Measurements from ENCODE around the gene PIK3R2. TPM values are rescaled to one million over a fixed set of nuclear protein-coding genes. Genes with fewer than 3 reads are reported as not detected.
A peak's percentile ranks its signal among the peaks of the same experiment; 100 is the strongest.

The PIK3R2 gene
- total RNA-seq, 4 donors from 2014 or later, result 14.4 to 33.0 (median 19.8) TPM

DNA sequence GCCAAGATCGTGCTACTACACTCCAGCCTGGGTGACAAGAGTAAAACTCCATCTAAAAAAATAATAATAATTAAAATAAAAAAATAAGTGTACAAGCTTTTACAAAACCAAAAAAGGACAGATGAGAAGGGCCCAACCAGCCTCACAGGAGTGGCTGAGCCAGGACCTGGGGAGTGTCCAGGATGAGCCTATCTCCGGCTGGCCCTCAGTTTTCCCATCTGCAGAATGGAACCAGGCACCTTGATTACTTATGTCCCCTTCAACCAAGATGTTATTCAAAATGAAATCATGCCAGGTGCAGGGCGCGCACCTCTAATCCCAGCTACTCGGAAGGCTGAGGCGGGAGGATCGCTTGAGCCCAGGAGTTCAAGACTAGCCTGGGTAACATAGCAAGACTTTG lies 11.1 kb downstream of the PIK3R2 start:
- TF ChIP-seq, protein P1, sequence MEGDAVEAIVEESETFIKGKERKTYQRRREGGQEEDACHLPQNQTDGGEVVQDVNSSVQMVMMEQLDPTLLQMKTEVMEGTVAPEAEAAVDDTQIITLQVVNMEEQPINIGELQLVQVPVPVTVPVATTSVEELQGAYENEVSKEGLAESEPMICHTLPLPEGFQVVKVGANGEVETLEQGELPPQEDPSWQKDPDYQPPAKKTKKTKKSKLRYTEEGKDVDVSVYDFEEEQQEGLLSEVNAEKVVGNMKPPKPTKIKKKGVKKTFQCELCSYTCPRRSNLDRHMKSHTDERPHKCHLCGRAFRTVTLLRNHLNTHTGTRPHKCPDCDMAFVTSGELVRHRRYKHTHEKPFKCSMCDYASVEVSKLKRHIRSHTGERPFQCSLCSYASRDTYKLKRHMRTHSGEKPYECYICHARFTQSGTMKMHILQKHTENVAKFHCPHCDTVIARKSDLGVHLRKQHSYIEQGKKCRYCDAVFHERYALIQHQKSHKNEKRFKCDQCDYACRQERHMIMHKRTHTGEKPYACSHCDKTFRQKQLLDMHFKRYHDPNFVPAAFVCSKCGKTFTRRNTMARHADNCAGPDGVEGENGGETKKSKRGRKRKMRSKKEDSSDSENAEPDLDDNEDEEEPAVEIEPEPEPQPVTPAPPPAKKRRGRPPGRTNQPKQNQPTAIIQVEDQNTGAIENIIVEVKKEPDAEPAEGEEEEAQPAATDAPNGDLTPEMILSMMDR (IDR thresholded peaks at IDR 0.05), result no peak
- TF ChIP-seq POLR2A (IDR thresholded peaks at IDR 0.05), result no peak
- no peak overlapping the region for H3K27ac ChIP-seq
- DNase-seq, result no peak
- H3K4me3 ChIP-seq (replicated peaks in 1 of 3), result no peak overlapping the region
- H3K27me3 ChIP-seq, result no peaks in the 10 kb centered on the region
- peaks cover 6 to 14% of the 10 kb centered on the region in 2 donors for H3K4me1 ChIP-seq
- intact Hi-C loops (cut with DNase I), result loop anchor here (5.0 kb wide), 2 partner anchors 38 to 47 kb away; partner anchors contain the start of gene RAB3A
- H3K36me3 ChIP-seq, result peaks cover 30 to 51% of the 10 kb centered on the region in 2 donors
- H3K9me3 ChIP-seq, result no peaks in the 10 kb centered on the region
- WGBS, 2 donors, result 97 to 99% methylated on average over 7 of the region's 7 CpGs

DNA sequence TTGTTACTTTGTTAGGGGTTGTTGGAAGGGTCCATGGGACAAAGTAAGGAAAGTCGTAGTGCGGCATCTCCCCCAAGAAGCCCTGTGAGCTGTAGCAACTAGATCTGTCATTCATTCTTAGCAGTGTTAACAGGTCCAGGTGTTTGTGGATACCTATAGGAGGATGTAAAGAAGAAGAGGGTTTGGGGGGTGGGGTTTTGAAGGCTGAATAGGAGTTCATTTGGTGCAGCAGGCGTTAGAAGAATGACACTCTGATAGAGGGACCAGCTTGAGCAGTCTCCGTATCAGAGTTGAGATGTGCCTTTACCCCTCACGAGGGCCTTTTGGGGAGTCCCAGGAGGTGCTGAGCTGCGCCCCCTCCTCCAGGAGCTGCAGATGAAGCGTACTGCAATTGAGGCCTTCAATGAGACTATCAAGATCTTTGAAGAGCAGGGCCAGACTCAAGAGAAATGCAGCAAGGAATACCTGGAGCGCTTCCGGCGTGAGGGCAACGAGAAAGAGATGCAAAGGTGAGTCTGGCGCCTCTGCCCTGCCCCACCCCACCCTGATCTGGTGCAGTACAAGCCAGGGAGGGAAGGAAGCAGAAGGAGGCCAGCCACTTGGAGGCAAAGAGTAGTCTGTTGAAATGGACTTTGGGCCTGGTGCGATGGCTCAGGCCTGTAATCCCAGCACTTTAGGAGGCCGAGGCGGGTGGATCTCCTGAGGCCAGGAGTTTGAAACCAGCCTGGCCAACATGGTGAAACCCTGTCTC lies 13.0 kb downstream of the PIK3R2 start:
- no peak overlapping the region for H3K27ac ChIP-seq
- H3K4me3 ChIP-seq (replicated peaks in 1 of 3), result no peak overlapping the region
- no peak for TF ChIP-seq POLR2A (IDR thresholded peaks at IDR 0.05)
- TF ChIP-seq, protein P1 (IDR thresholded peaks at IDR 0.05), result no peak
- 93 to 96% methylated on average over 15 of the region's 15 CpGs for WGBS, 2 donors
- no peak for DNase-seq
- peaks cover 30 to 52% of the 10 kb centered on the region in 2 donors for H3K36me3 ChIP-seq
- intact Hi-C loops (cut with DNase I), result no loop called here
- peaks cover under 1 to 7% of the 10 kb centered on the region in 2 donors for H3K4me1 ChIP-seq
- no peaks in the 10 kb centered on the region for H3K27me3 ChIP-seq
- H3K9me3 ChIP-seq, result no peaks in the 10 kb centered on the region

DNA sequence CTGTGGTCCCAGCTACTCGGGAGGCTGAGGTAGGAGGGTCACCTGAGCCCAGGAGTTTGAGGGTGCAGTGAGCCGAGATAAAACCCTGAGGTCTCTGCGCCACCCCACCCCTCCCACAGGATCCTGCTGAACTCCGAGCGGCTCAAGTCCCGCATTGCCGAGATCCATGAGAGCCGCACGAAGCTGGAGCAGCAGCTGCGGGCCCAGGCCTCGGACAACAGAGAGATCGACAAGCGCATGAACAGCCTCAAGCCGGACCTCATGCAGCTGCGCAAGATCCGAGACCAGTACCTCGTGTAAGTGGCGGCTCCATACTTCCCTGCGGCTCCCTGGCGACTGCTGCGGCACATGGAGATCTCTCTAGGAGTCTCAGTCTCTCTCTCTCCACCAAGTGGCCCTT lies 14.0 kb downstream of the PIK3R2 start:
- H3K9me3 ChIP-seq, result no peaks in the 10 kb centered on the region
- no peaks in the 10 kb centered on the region for H3K27me3 ChIP-seq
- no peak for DNase-seq
- intact Hi-C loops (cut with DNase I), result no loop called here
- no peak overlapping the region for H3K27ac ChIP-seq
- TF ChIP-seq, protein P1 (IDR thresholded peaks at IDR 0.05), result no peak
- TF ChIP-seq POLR2A (IDR thresholded peaks at IDR 0.05), result no peak
- peaks cover 30 to 52% of the 10 kb centered on the region in 2 donors for H3K36me3 ChIP-seq
- 90 to 99% methylated on average over 9 to 20 of the region's 21 CpGs for WGBS, 2 donors
- no peaks in the 10 kb centered on the region for H3K4me1 ChIP-seq
- H3K4me3 ChIP-seq (replicated peaks in 1 of 3), result no peak overlapping the region

DNA sequence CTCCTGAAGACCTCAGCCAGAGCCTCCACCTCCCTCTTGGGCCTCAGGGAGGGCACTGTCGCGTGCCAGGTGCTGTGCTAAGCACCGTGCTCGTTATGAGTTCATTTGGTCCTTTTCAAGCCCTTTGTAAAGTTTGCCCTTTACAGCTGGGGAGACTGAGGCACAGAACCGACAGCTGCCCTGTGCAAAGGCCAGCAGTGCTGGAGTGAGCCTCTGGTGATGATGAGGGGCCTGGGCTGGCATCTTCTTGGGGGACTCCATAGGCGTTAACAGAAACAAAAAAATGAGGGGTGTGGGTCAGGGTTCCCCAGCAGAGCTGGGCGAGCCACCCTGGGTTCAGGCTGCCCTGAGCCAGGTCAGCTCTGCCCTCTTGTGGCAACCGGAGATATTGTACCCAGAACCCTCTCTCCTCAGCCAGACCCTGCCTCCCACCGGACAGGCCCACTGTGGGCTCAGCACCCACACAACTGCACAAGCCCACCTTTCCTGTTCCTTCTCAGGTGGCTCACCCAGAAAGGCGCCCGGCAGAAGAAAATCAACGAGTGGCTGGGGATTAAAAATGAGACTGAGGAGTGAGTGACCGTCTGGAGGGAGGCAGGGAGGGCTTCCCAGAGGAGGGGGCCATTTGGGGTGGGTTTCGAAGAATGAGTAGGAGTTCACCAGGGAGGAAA lies 15.1 kb downstream of the PIK3R2 start:
- Histone ChIP-seq H3K27ac (no peak overlapping the region), H3K9me3 (no peaks in the 10 kb centered on the region), H3K4me1 (peaks cover 0 to 1% of the 10 kb centered on the region in 2 donors), H3K27me3 (no peaks in the 10 kb centered on the region), H3K4me3 (replicated peaks in 1 of 3) (no peak overlapping the region), H3K36me3 (peaks cover 24 to 43% of the 10 kb centered on the region in 2 donors)
- TF ChIP-seq, protein P1 (IDR thresholded peaks at IDR 0.05), result peak in 5 of 6 experiments; percentile 19 to 69 (median 52)
- TF ChIP-seq POLR2A (IDR thresholded peaks at IDR 0.05), result no peak
- DNase-seq, result peak; percentile 36 to 37
- WGBS, 2 donors, result 79 to 82% methylated on average over 10 to 13 of the region's 14 CpGs
- intact Hi-C loops (cut with DNase I), result no loop called here
